Mesenteric fat pad (tissue), 1 donor: ENCODE results near the gene ARID3C. TPM values are rescaled to one million over a fixed set of nuclear protein-coding genes. Genes with fewer than 3 reads are reported as not detected.

ENCODE experiments used
- DNase-seq: peaks from one replicate; pipeline ENCODE4 v3.0.0-alpha.2; 2020; ENCODE audit warnings: low spot score
- long read RNA-seq: library from polyadenylated mRNA; unstranded; transcript quantifications from one replicate; pipeline ENCODE4 v2.0.0, GENCODE V29; 2020
- total RNA-seq: library from RNA; stranded (reverse); fragmentation: NEBNext Ultra II Directional; extraction: Animal tissue kit (Norgen Biotek cat#: 25700); gene quantifications from one replicate; pipeline ENCODE4 v1.2.1, GENCODE V29; 2021
- donor health status: DM: yes; HTN: yes; CAD: no.

The ARID3C gene, protein sequence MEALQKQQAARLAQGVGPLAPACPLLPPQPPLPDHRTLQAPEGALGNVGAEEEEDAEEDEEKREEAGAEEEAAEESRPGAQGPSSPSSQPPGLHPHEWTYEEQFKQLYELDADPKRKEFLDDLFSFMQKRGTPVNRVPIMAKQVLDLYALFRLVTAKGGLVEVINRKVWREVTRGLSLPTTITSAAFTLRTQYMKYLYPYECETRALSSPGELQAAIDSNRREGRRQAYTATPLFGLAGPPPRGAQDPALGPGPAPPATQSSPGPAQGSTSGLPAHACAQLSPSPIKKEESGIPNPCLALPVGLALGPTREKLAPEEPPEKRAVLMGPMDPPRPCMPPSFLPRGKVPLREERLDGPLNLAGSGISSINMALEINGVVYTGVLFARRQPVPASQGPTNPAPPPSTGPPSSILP
- not detected for total RNA-seq
- long read RNA-seq = 0 reads

DNA sequence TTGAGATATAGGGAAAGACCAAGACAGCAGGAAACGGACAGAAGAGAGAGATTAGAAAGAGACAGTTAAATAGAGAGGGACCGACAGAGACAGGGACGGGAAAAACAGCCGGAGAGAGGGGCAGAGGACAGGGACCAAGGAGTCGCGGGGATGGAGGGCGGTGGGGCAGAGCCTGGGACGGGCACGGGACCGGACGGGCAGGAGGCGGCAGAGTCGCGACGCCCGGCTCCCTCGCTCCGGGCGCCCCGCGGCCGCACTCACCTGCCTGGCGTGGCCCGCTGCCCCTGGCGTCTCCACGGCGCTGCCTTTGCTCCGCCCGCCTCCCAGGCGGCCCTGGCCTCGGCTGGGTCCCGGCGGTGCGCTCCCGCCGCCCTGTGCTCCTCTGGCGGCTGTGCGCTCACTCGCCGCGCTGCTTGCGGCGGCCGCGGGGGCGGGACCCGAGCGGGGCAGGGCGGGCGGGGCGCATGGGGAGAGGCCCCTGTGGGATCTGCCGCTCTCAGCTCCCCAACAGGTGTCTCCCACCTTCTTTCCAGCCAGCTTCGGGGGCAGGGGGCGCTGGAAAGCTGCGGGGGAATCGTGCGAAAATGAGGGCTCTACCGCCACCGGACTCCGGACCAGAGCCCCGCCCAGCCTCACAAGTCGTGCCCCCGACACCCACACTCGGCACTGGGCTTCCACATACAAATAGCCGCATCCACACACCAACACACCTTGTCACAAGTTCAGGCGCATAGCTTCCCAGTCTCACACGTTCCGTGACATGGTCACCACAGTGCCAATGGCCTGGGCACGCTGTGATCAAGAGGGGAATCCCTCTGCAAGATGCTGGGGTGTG is at the start of gene ARID3C:
TSS of gene ARID3C (minus strand) at position 411 of the 835 bp plus-strand sequence. CDS start 1,052 bp downstream, outside the sequence.
- no peak for DNase-seq

DNA sequence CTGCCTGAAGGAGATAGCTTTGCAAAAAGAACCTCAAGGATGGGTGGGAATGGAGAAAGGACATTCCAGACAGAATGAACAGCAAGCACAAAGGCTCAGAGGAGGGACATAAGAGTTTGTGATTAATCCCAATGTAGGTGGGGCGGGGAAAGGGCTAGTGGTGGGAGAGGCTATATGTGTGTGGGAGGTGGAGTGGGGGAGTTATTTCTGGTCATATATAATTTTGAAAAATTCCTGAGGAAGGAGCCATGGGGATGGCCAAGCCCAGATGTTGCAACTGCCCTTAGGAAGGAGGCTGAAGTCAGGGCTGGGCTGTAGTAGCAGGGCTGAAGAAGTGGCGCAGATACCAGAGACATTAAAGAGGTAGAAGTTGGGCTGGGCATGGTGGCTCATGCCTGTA is 47.0 kb upstream of the ARID3C start:
- no peak for DNase-seq

- no peak for DNase-seq
Measured at GRCh38 chr9:34675048-34675714, 46.3 kb upstream of the ARID3C start.

GRCh38 chr9:34674440-34674839 is 45.6 kb upstream of the ARID3C start:
- DNase-seq = no peak

DNA sequence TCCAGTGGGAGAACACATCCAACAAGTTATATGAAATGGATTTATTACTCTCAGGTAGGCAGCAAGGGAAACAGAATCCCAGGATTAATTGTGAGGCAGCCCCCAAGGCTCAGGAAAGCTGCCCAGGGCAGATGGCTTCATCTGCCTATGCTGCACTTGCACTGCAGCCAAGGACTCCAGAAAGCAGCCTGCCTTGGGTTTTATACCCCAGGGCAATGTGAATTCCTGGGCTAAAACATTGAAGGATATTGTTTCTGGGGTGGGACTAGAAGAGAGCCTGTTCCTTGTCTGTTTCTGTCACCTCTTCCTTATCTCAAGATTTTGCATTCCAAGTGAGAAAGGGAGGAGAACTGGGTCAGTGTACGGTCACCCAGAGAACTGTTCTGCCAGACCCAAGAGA is 42.4 kb upstream of the ARID3C start:
- DNase-seq = no peak

DNA sequence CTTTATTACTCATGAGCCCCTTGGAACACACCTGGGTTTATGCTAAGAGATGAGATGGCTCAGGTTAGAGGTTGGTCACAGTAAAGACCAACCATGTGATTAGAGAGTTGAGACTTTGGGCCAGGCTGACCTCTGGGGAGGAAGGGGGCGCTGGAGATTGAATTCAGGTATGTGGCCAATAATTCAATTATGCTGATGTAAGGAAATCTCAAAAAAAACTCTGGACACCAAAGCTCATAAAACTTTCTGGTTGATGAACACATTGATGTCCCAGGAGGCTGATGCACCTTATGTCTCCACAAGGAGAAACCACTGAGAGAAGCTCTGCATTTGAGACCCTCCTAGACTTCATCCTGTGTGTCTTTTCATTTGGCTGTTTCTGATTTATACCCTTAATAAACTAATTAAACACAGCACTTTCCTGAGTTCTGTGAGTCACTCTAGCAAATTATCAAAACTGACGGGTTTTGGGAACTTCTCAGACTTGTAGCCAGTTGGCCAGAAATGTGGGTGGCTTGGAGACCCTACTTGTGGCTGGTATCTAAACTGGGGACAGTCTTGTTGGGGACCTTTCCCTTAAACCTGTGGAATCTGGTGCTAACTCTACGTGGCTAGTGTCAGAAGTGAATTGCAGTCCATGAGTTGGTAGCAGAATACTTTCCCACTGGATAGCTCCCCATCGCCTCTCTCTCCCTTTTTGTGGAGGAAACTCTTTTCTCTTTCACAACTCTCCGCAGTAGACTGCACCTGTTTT is 41.1 kb upstream of the ARID3C start:
- no peak for DNase-seq

- DNase-seq = peak; percentile 97
Measured at GRCh38 chr9:34665381-34666250, 36.8 kb upstream of the ARID3C start.

- DNase-seq = no peak
Measured at GRCh38 chr9:34665067-34665380, 36.2 kb upstream of the ARID3C start.

DNA sequence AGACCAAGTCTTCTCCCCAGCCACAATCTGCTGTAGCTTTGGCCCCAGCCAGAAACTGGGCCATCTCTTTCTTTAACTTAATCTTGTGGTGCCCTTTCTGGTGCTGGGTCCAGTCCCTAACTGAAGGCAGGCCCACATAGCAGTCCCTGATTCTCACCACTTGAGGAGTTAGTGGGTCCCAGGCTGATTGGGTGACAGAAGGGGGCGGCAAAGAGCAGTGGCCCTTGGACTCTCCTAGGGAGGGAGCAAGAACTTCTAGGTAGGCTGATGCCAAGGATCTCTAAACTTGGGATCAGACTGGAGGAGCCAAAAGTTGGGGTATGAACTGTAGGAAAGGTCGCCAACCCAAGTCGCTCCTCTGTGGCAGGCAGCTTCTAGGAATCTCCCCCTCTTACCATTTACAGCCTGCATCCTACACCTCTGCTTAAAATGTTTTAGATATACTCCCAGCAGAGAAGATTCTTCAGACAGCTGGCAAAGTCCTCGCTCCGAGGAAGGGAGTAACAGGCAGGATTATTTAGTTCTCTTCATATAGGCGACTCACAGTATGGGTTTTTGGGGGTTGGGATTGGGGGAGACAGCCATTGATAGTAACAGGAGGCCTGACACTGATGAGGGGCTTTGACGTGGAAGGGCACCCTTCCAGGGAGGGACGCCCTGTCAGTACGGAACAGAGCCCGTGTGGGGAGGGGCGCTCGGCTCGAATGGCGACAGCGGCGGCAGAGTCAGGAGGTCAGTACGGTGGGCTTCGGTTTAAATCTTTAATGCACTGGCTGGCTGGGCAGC is 35.6 kb upstream of the ARID3C start:
- no peak for DNase-seq

GRCh38 chr9:34663303-34663605 is 34.4 kb upstream of the ARID3C start:
- DNase-seq = no peak

GRCh38 chr9:34662526-34663302 is 33.8 kb upstream of the ARID3C start, which contains the start of gene CCL27:
Gene CCL27 (minus strand): TSS chr9:34662657. CDS start chr9:34662633, 24 bp downstream.
- no peak for DNase-seq

DNA sequence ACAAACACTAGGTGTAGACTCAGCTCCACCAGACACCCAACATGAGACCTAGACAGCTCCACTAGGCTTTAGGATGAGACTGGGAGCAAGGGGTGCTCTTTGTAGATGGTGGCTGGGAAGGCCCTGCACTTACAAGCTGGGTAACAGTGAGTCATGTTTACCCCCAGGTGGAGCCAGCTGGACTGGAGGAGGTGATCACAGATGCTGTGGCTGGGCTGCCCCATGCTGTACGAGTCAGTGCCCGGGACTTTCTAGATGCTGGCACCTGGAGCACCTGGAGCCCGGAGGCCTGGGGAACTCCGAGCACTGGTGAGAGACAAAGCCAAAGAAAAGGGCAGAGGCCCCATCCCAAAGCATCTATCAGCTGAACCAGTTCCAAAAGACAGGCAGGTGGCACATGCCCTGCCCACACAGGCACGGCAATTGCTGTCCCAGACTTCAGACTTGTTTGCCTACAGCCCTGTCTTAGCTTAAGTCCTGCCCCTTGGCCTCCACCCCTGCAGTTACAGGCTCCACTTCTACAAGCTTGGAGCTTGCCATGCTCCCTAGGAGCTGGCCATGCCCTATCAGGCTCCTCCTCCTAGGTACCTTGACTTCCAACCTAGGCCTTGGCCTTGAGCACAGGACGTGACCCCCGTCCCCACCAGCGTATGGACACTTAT is 30.9 kb upstream of the ARID3C start:
- DNase-seq = no peak

GRCh38 chr9:34658461-34658860 is 29.6 kb upstream of the ARID3C start:
- no peak for DNase-seq

GRCh38 chr9:34656992-34657391 is 28.1 kb upstream of the ARID3C start:
- no peak for DNase-seq

DNA sequence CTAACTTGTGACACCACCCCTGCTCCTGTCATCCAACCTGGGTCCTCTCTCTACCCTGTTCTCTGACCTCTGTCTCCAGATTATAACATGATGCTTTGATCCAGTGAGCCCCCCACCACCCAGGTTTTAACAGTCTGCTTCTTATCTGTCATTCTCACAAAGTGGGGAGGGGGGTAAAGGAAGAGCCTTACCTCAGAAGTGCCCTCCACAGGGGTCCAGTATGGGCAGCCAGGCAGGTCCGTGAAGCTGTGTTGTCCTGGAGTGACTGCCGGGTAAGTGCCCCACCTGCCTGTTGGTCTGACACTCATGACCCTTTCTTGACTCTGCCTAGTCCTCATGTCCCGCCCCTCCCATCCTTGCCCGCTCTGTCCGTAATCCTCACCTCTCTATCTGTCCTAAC is 26.5 kb upstream of the ARID3C start:
- no peak for DNase-seq

GRCh38 chr9:34654323-34655051 is 25.6 kb upstream of the ARID3C start:
- no peak for DNase-seq
